Brain microvascular endothelial cell (primary cell): ENCODE measurements around the gene WNT5A.

Source experiments
- DNase-seq: peaks from one replicate; pipeline ENCODE4 v3.0.0-alpha.2; 2020
- H3K27ac ChIP-seq: fragments of 250-450 bp; sonication (Bioruptor Pico); 2 replicates; pipeline ENCODE4 v1.5.1; 2020; ENCODE audit warnings: mild to moderate bottlenecking, moderate library complexity
- H3K27me3 ChIP-seq: fragments of 250-450 bp; sonication (Bioruptor Pico); replicated peaks from 2 replicates; pipeline ENCODE4 v1.5.1; 2020; ENCODE audit warnings: mild to moderate bottlenecking
- H3K36me3 ChIP-seq: fragments of 250-450 bp; sonication (Bioruptor Pico); replicated peaks from 2 replicates; pipeline ENCODE4 v1.5.1; 2020; ENCODE audit warnings: mild to moderate bottlenecking
- H3K4me3 ChIP-seq: 2 replicates; pipeline ENCODE4 v1.5.1; 2011; ENCODE audit warnings: low read depth, mild to moderate bottlenecking, control low read depth, low read length, moderate library complexity
- CTCF ChIP-seq: IDR thresholded peaks from 2 replicates; pipeline ENCODE4 v1.5.1; 2011; ENCODE audit warnings: low read depth, mild to moderate bottlenecking, moderate library complexity, low read length, control low read depth, inconsistent platforms; ENCODE audit errors: missing control alignments
- in situ Hi-C: cut with HindIII; loops from 2 replicates; pipeline ENCODE4 v1.10.0; 2017; ENCODE audit warnings: low sequenced_read_pairs, low pct_ligation_motif_present

The WNT5A gene

GRCh38 chr3:55514962-55515361 is 27.9 kb upstream of the WNT5A start:
- Histone ChIP-seq H3K4me3 (no peak overlapping the region), H3K27ac (no peak overlapping the region), H3K36me3 (no peaks in the 10 kb centered on the region), H3K27me3 (no peaks in the 10 kb centered on the region)
- TF ChIP-seq CTCF: no peak
- in situ Hi-C loops: no loop called here
- no peak for DNase-seq

- no peak overlapping the region for H3K27ac ChIP-seq
- H3K27me3 ChIP-seq: no peaks in the 10 kb centered on the region
- DNase-seq: no peak
- no peak overlapping the region for H3K4me3 ChIP-seq
- in situ Hi-C loops: no loop called here
- H3K36me3 ChIP-seq: no peaks in the 10 kb centered on the region
- no peak for TF ChIP-seq CTCF
These were observed 25.7 kb upstream of the WNT5A start for GRCh38 chr3:55512571-55513343.

GRCh38 chr3:55511895-55512570 is 24.9 kb upstream of the WNT5A start:
- no peak for DNase-seq
- H3K27me3 ChIP-seq: no peaks in the 10 kb centered on the region
- H3K27ac ChIP-seq: no peak overlapping the region
- no peak overlapping the region for H3K4me3 ChIP-seq
- no peaks in the 10 kb centered on the region for H3K36me3 ChIP-seq
- in situ Hi-C loops: no loop called here
- no peak for TF ChIP-seq CTCF

- no peak for TF ChIP-seq CTCF
- in situ Hi-C loops: no loop called here
These were observed 21.2 kb upstream of the WNT5A start for GRCh38 chr3:55508335-55508734.

GRCh38 chr3:55507808-55508207 is 20.7 kb upstream of the WNT5A start:
- in situ Hi-C loops: no loop called here
- no peaks in the 10 kb centered on the region for H3K36me3 ChIP-seq
- no peak for DNase-seq
- no peaks in the 10 kb centered on the region for H3K27me3 ChIP-seq
- no peak overlapping the region for H3K4me3 ChIP-seq
- H3K27ac ChIP-seq: no peak overlapping the region
- no peak for TF ChIP-seq CTCF

More at GRCh38 chr3:55508335-55508734, 21.2 kb upstream of the WNT5A start:
- Histone ChIP-seq H3K36me3 (no peaks in the 10 kb centered on the region), H3K27ac (no peak overlapping the region), H3K27me3 (no peaks in the 10 kb centered on the region), H3K4me3 (no peak overlapping the region)
- no peak for DNase-seq
